GM18868 (cell line): Measurements from ENCODE around the gene CTNND2.
"Not testable (repeated sequence)": the region's sequence is repeated elsewhere in the genome, so short reads cannot be mapped to it uniquely, and the experiment has no call there.

Experiments
- ATAC-seq: cut with Tn5 transposase; IDR thresholded peaks from one replicate; pipeline ENCODE4 v1.9.1; 2021; ENCODE audit warnings: mild to moderate bottlenecking, moderate library complexity; ENCODE audit not compliant: unreplicated experiment

The CTNND2 gene

DNA sequence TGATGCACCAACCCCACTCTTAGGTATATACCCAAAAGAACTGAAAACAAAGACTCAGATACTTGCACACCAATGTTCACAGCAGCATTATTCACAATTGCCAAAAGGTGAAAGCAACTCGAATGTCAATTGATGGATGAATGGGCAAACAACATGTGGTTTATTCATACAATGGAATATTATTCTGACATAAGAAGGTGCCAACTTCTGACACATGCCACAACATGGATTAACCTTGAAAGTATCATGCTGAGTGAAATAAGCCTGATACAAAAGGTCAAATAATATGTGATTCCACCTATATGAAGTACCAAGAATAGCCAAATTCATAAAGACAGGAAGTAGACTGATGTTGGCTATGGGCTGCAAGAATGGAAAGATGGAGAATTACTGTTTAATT, 35.0 kb downstream of the CTNND2 start:
- ATAC-seq, result no peak

DNA sequence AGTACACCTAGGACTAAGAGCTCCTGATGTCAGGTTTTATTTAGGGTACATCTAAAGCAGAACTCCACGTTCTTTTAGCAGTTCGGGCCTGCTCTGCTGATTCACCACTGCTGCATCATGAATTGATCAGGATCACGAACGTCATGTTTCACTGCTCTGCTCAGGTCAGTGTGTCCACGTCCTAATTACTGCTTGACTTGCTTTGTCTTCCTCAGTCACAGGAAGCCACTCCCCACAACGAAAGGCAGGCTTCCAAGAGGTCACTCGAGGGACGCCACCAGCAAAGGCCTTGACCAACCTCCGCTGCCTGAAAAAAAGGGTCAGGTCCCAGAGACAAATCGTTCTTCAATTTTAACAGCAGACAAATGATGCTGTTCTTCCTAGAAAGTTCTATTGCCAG, 40.3 kb downstream of the CTNND2 start:
- ATAC-seq, result no peak

DNA sequence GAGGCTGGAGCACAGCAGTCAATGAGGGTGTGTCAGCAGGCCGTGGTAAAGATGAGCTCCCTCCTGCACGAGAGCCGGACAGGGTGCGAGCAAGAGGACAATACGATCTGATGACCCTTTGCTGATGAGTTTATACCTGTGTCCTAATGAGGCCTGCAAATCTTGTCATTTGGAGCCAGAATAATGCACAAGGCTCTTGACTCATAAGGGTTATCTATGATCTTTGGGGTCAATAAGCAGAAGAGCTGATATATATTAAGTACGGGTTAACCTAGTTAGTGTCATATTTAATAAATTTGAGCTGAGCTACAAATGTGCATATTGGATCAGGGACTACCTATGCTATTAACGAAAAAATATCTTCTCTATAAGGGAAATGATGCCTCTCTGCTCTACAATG, 46.9 kb downstream of the CTNND2 start:
- no peak for ATAC-seq

DNA sequence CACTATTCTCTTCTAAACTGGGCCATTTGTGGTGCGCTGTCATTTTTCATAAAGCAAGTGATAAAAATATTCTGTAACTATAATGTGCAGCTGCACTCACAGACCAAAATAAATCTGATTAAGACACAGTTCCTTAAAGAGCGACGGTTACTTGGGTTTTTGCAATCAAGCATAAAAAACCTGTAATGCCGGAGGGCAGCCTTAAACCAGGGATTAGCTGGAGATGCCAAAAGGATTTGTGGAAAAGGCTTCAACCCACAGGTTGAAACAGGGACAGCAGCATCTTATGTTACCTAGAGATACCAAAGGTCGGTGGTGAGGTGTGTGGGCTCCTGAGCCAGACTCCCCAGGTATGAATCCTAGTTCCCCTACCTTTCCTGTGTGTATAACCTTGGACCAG, 49.3 kb downstream of the CTNND2 start:
- no peak for ATAC-seq

DNA sequence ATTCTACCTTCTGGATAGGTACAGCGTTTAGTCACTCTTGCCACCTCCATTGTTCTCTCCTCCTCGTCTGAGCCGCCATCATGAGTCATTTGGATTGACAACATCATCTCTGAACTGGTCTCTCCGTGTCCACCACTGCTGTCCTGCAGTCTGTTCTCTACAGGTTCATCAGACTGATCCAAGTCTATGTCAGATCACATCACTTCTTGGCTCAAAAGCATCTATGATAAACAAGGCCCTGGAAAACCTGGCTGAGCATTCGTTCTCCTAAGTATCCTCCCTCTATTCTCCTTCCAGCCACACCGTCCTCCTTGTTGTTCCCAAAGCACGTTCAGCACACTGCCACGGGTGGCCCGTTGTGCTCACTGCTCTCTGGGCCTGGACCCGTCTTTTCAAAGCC, 50.5 kb downstream of the CTNND2 start:
- no peak for ATAC-seq

DNA sequence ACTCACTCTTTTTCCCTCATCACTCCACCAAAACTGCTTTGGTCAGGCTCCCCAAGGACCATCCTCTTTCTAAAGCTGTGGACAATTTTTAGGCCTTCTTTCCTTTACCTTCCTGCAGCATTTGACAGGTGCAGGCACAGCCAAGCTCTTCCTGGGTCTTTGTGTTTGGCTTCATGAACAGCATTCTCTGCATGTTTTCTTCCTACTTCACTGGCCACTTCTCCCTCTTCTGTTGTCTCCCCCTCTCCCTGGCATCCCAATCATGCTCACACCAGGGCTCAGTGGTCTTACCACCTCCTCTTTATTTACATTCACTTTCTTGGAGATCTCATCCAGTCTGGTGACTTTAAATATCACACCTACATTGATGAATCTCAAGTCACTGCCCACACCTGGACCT, 51.1 kb downstream of the CTNND2 start:
- ATAC-seq, result no peak

DNA sequence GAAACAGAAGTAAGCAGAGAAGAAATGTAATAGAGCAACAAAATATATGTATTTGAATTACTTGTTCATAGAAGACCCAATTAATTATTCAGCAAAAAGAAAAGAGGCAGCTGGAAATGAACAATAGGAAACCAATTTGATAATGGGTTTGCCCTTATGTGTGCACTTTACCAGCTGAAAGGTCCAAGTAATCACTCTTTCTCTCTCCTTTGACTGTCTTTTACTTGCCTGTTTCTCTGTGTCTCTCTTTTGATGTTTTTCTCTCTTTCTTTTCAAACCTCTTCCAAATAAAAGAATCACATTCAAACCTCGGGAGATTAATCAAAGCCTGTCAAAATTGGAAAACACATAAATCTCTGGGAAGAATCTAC, 51.5 kb downstream of the CTNND2 start:
- no peak for ATAC-seq

DNA sequence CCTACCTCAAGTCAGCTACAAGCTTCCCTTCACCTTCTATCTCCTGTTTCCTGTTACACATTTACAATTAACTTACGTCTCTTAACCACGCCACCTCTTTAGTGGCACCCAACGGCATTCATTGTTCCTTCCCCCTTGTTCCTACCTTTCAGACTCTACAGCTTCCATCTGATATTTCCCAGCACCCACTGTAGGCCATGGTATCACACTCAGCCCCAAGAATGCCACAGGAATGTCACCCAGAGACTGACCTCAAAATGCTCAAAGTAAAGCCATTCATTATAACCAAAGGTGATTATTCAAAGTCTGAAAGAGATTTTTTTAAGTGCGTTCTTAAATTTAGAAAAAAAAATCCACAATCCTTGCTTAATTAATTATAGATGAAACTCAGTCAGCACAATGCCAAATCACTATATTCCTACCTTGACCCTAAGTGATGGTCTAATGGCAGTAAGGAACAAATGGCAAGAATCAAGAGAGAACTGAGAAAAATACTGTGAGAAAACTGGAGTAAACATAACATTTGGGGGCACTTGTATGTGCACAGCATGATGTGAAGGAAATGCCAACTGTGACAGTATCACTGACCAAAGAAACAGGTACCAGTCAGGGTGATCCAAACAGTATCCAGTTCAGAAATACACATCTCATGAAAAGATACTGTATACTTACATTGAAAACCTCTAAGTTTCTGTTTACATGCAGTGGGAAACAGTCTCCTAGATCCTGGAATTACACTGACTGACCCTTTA, 52.1 kb downstream of the CTNND2 start:
- ATAC-seq, result no peak

DNA sequence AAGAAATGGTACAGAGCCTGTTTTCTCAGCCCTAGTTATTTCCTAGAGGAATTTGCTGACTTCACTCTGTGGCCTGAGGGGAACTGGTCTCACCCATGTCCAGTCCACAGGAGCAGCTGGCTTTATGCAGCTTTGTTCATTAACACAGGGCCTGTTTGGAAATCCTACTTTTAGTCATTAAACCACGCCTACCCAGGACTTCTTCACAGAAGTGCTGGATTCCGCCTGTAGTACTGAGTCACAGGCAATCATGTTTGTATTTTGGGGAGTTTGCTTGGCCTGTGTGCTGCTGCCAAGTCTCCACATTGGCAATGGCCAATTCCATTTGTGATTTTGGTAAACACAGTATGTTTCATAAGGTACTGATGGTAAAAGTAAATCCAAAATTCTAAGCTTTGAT, 52.8 kb downstream of the CTNND2 start:
- ATAC-seq, result no peak

DNA sequence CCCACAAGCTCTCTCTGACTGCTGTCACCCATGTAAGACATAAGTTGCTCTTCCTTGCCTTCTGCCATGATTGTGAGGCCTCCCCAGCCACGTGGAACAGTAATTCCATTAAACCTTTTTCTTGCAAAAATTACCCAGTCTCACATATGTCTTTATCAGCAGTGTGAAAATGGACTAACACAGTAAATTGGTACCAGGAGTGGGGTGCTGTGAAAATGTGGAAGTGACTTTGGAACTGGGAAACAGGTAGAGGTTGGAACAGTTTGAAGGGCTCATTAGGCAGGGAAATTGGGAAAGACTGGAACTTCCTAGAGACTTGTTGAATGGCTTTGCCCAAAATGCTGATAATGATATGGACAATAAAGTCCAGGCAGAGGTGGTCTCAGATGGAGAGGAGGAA, 75.7 kb downstream of the CTNND2 start:
- ATAC-seq, result not testable (repeated sequence)

DNA sequence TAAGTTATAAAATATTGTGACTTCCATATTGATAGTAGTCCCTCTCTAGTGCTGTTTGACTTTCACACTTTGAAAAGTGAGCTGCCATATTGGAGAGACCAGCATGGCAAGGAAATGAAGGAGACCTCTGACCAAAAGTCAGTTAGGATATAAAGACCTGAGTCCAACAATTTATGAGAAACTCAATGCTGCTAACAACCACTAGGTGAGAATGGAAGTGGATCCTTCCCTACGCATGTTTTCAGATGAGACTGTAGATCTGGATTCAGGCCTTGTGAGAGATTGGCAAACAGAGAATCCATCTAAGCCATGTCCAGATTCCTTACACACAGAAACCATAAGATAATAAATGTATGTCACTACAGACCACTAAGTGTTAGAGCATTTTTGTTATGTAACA, 81.6 kb downstream of the CTNND2 start:
- ATAC-seq, result no peak

DNA sequence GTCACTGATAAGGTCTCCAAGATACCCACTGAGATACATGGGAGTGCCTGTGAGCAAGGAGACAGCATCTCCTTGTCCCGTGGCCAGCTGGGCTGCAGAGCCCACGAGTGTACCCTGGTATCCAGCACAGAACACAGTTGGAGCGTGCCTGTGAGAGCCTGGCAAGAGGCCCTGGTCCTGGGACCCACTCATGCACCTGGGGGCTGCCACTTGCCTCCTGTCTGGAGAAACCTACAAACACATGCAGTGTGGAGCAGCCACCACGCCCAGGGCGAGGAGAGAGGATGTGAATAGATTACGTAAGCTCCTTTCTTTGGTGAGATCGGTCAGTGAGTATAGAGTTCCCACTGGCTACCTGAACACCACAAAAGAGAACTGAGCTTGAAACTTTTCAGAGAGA, 88.3 kb downstream of the CTNND2 start:
- no peak for ATAC-seq

DNA sequence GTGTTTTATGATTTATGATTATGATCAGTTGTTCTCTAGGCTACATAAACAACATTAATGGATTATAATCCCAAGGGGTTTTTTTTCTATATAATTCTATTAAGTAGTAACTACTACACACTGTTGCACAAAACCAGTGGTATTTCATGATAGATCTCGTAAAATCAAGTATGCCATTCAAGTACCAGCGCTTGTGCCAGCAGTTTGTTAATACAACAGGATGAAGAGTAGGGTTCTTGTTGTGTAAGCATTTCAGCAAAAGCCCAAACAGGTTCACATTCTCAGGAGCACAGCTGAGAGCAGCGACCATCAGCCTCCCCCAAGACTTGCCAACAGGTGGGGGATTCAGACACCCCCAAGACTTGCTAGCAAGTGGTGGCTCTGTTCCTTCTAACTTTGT, 88.8 kb downstream of the CTNND2 start:
- ATAC-seq, result no peak

DNA sequence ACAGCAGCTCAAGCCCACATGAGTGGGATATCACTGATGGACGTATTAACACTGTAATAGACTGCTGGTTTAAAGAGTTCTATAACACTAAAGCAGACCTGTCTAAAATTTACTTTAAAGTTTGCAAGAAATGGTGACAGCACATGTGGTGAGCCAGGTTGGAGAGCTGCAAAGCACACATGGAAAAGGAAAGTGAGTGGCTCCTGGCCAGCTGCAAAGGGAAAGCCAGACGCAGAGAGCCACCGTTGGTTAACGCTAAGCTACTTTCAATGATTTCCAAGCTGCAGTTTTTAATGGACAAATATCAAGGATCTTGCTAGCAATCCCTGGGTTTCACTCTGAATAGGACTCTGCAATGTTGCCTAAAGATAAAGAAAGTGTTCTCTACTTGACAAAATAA, 89.9 kb downstream of the CTNND2 start:
- ATAC-seq, result no peak

DNA sequence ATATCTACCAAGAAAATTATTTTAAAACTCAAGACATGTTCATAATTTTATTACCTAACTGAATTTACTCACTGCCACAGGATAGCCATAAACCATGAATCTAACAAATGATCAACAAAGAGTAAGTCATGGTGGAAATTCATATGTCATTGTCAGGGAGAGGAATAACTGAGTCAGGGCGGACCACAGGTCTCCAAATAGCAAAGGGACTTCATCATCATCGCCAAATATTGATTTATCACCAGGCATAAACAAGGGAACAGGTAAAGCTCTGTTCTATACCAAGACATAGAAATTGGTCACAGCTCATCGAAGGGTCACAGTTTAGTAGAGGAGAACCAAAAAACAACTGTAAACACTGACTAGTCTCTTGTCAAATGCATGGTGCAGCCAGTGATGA, 94.8 kb downstream of the CTNND2 start:
- ATAC-seq, result no peak

DNA sequence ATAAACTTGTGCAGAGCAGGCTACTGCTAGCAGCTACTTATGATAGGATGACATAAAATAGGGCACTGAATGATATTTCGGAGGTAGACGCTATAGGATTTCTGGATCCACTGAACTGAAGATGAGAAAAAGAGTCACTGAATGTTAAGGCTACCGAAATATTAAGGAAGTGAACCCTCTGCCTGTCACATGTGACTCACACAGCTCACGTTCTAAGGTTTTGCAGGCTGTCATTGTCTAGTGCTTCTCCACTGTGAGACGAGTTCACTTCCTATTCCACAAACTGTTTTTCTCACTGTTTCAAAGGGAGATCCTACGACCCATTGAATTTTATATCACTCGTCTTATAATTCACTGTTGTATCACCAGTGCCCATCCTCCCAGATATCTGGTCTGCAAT, 100.8 kb downstream of the CTNND2 start:
- ATAC-seq, result no peak

DNA sequence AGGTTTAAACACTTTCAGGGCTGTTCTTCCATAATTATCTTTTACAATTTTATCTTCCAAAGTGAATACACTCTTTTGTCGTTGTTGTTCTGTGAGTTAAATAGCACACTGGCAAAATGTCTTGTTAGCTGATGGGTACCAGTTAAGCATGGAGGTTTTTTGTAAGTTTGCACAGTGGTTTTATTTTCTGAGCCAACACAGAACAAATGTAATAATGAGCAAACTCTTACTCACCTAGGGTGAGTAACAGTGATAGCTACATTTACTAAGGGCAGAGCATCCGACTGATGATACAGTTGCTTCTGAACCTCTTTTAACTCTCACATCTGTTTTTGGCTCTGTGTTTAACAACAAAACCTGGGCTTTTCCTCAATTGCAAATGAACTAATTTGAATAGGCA, 103.2 kb downstream of the CTNND2 start:
- ATAC-seq, result no peak

DNA sequence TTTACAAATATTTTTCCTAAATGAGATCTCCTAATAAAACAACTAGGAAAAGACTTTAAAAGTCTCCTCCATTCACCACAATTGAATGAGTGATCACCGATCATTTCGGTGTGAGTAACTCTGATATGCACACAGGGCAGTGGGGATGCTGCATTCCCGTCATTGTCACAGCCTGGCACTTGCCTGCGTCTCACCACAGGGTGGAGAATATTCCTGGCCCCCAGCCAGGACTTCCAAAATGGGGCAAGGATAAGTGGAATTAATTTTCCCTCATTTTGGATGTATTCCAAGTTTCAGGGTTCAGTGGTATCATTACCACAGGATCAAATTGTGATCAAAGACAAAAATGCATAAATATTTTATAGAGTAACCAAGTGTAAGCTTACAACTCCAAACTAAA, 107.1 kb downstream of the CTNND2 start:
- ATAC-seq, result no peak

DNA sequence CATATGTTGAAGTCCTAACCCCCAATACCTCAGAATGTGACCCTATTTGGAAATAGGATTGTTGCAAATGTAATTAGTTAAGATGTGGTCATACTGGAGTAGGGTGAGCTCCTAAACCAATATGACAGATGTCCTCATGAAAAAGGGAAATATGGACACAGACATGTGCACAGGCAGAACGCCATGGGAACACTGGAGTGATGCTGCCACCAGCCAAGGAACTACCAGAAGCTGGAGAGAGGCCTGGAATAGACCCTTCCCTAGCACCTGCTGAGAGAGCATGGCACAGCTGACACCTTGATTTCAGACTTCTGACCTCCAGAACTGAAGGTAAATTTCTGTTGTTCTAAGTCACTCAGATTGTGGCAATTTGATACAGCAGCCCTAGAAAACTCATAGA, 110.8 kb downstream of the CTNND2 start:
- ATAC-seq, result no peak

DNA sequence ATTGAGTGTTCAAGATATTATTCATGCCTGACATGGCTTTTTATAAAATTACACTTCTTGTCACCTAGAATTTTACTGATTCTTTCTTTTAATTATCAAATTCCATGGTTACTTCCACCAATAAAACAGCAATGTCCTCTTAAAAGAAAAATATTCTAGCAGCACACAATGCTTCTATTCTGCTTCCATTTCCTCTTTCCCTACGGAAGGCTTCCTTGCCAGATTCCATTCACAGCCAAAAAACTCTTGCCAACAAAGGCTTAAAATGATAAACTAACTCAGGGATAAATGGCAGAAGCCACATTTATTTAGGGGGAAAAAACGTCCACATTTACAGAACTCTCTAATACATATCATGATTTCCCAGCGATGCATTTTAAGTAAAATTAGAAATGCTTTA, 111.6 kb downstream of the CTNND2 start:
- ATAC-seq, result no peak

DNA sequence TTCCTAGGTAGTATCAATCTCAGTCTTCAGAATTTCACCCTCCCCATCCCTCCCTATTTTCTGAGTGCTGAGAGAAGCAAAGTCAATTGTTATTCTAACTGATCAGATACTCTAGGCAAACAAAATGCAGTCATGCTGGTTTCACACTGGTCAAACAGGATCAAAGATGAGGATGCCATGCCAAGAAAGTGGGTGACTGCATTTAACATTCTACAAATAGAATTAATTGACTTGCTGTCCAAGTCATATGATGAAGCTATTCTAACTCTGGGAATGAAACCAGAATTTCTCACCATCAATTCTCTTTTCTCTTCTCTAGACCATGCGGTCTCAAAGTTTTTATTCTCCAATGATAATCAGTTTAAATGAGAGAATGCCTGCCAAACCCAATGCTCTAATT, 112.5 kb downstream of the CTNND2 start:
- ATAC-seq, result no peak

DNA sequence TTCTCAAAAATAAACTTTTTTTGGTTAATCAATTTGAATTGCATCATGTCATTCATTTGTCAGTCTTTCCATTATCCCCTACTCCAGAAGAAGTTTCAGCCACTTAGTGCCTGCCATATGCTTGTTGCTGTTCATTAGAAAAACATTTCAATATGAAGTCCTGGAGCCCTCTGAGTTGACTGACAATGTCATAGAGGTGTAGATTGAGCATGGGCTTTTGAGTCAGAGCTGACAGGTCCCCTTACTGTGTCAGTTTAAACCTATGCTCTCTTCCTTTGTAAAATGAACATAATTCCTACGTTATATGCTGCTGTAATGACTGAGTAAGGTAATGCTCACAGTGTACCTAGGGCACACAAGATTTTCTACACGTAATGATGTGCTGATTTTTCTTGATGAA, 114.0 kb downstream of the CTNND2 start:
- ATAC-seq, result no peak

DNA sequence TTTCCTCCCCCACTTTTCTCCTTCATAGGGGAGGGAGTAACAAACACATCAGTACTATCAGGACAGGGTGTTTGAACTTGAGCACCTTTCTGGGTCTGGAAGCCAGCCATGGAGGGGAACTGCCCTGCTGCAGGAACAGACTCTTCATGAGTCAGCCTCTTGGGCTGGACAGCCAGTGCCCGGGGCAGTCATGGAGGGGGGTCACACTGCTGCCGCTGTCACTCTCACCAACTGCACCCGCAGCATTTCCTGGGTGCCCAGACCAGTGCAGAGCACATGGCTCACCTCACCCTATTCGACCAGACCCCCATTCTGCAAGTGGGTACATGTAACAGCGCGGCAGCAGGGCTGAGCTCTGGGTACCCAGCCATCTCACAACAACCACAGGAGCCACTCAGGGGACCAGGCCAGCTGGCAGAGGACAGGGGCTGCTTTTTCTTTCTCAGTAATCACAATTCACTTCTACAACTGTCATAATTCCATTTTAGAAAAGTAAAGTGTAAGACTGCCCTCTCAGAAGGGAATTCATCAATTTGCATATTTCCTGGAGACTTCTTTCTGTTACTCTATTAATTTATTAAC, 118.4 kb downstream of the CTNND2 start:
- no peak for ATAC-seq
